Measurements from ENCODE around the gene ITPR3. TPM values are rescaled to one million over a fixed set of nuclear protein-coding genes. Genes with fewer than 3 reads are reported as not detected.
A peak's percentile ranks its signal among the peaks of the same experiment; 100 is the strongest.

Gene ITPR3
- total and polyA plus RNA-seq, 4 donors: 36.7 to 89.5 (median 44.4) TPM

DNA sequence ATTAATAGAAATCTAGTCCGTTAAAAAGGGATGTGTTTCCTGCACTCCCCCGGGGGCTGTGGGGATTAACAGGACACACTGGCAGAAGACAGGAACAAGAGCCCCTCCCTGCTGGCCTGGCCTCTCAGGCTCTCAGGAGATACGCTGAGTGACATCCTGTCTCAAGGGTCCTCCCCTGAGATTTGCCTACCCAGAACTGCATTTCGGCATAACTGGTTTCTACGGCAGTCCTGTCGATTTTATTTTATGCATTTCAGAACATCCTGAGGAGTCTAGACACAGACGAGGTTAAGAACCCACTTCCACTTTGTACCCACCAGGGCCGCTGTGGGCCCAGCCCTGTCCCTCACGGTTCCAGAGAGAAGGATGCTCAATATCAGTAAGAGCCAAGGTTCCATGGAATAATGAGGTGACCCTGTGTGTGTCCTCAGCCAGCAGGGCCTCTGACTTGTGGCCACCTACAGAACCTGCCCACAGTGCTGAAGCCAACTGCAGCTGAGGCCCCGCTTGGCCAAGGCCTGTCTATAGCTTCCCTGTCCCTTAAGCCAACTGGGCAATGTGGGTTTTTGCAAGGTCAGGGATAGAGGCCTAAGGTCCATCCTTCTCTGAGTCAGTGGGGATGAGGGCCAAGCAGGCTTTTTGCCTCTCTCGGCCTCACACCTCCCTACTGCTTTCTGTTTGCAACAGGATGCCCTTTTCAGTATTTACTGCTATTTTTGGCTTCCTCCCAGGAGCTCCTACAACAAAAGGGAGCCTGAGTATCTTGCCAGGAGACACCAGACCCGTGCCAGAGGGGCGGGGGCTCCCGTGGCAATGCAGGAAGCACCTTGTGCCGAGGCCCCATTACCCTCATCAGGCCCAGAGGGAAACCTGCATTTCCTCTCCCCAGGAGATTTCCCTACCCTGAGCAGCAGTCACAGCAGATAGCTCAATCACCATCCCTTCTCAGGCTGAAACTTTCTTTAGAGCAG lies 75.7 kb downstream of the ITPR3 start:
- no peak for TF ChIP-seq CTCF (IDR thresholded peaks at IDR 0.05; ENCODE audit: control extremely low read depth, extremely low read depth)
- Histone ChIP-seq H3K27me3 (ENCODE audit: control insufficient read depth in 3 of 3, insufficient read depth in 3 of 3, low read length in 2 of 3) (no peaks in the 10 kb centered on the region), H3K4me1 (ENCODE audit: control insufficient read depth in 5 of 5, insufficient read depth in 5 of 5, low read length in 5 of 5) (peaks cover 22 to 56% (median 28%) of the 10 kb centered on the region in 5 donors), H3K36me3 (ENCODE audit: control insufficient read depth in 4 of 4, insufficient read depth in 4 of 4, low read length in 4 of 4) (peaks cover 0 to 42% (median 20%) of the 10 kb centered on the region in 4 donors), H3K27ac (ENCODE audit: low read depth in 1 of 2, low read length in 1 of 2) (peak overlapping the region; percentile 48 to 71), H3K9me3 (ENCODE audit: control insufficient read depth in 4 of 4, insufficient read depth in 3 of 4, low read length in 3 of 4) (no peaks in the 10 kb centered on the region), H3K9ac (ENCODE audit: insufficient read depth in 1 of 2, low read length in 2 of 2) (no peak overlapping the region), H3K4me3 (no peak overlapping the region)
- 27 to 34% methylated on average over 15 of the region's 15 CpGs for WGBS, 2 donors
- DNase-seq (peak; percentile 50 to 78 (median 77)), ATAC-seq (ENCODE audit: insufficient read depth, low FRiP score) (peak; percentile 19)

DNA sequence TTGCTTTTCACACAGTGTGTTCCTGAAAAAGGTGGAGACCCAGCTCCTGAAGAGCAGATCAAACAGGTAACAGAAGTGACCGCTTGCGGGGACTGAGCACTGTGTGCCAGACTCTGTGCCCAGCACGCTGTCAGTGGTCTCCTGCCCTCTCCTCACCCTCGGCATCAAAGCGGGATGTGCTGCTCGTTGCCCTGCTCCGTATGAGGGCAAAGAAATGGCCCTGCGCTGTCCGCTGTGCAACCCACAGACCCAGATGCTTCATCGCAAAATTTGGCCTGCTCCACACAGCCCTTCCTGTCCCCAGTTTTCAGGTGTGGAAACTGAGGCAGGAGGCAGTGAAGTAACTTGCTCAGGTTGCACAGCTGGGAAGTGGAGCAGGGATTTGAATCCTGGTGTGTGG lies 76.7 kb downstream of the ITPR3 start:
- Histone ChIP-seq H3K27me3 (ENCODE audit: control insufficient read depth in 3 of 3, insufficient read depth in 3 of 3, low read length in 2 of 3) (no peaks in the 10 kb centered on the region), H3K27ac (ENCODE audit: low read depth in 1 of 2, low read length in 1 of 2) (peak overlapping the region in 1 of 2 donors; percentile 6), H3K4me3 (no peak overlapping the region), H3K9me3 (ENCODE audit: control insufficient read depth in 4 of 4, insufficient read depth in 3 of 4, low read length in 3 of 4) (no peaks in the 10 kb centered on the region), H3K9ac (ENCODE audit: insufficient read depth in 1 of 2, low read length in 2 of 2) (no peak overlapping the region), H3K36me3 (ENCODE audit: control insufficient read depth in 4 of 4, insufficient read depth in 4 of 4, low read length in 4 of 4) (peaks cover 0 to 37% (median 20%) of the 10 kb centered on the region in 4 donors), H3K4me1 (ENCODE audit: control insufficient read depth in 5 of 5, insufficient read depth in 5 of 5, low read length in 5 of 5) (peaks cover 22 to 51% (median 28%) of the 10 kb centered on the region in 5 donors)
- WGBS, 2 donors: 95% methylated on average over 10 of the region's 10 CpGs
- ATAC-seq (ENCODE audit: insufficient read depth, low FRiP score) (no peak), DNase-seq (no peak)
- no peak for TF ChIP-seq CTCF (IDR thresholded peaks at IDR 0.05; ENCODE audit: control extremely low read depth, extremely low read depth)

DNA sequence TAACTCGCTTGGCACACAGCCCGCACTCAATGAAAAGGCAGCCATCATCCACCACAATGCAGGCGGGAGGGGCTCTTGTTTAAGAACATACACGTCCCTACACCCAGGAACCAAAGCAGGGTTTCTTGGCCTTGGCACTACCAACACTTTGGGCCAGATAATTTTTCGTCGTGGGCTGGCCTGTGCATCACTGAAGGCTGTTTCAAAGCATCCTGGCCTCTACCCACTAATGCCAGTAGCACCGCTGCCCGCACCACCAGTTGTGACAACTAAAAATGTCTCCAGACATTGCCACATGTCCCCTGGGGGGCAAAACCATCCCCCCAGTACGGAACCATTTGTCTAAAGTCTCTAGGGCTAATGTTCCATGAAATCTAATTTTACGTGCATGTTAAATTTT lies 77.4 kb downstream of the ITPR3 start:
- Histone ChIP-seq H3K9me3 (ENCODE audit: control insufficient read depth in 4 of 4, insufficient read depth in 3 of 4, low read length in 3 of 4) (no peaks in the 10 kb centered on the region), H3K27me3 (ENCODE audit: control insufficient read depth in 3 of 3, insufficient read depth in 3 of 3, low read length in 2 of 3) (no peaks in the 10 kb centered on the region), H3K4me3 (no peak overlapping the region), H3K36me3 (ENCODE audit: control insufficient read depth in 4 of 4, insufficient read depth in 4 of 4, low read length in 4 of 4) (peaks cover 0 to 38% (median 20%) of the 10 kb centered on the region in 4 donors), H3K27ac (ENCODE audit: low read depth in 1 of 2, low read length in 1 of 2) (no peak overlapping the region), H3K9ac (ENCODE audit: insufficient read depth in 1 of 2, low read length in 2 of 2) (no peak overlapping the region), H3K4me1 (ENCODE audit: control insufficient read depth in 5 of 5, insufficient read depth in 5 of 5, low read length in 5 of 5) (peaks cover 22 to 47% (median 29%) of the 10 kb centered on the region in 5 donors)
- no peak for TF ChIP-seq CTCF (IDR thresholded peaks at IDR 0.05; ENCODE audit: control extremely low read depth, extremely low read depth)
- no peak for ATAC-seq (ENCODE audit: insufficient read depth, low FRiP score)
- 87% methylated on average over 10 of the region's 10 CpGs for WGBS, 2 donors
- DNase-seq: no peak
